Fibroblast of peridontal ligament (primary cell): ENCODE measurements around the gene NSG1.
"Not testable (repeated sequence)": the region's sequence is repeated elsewhere in the genome, so short reads cannot be mapped to it uniquely, and the experiment has no call there.

Experiments
- DNase-seq: peaks from one replicate; pipeline ENCODE4 v3.0.0-alpha.2; 2010; ENCODE audit errors: extremely low read depth

The NSG1 gene

DNA sequence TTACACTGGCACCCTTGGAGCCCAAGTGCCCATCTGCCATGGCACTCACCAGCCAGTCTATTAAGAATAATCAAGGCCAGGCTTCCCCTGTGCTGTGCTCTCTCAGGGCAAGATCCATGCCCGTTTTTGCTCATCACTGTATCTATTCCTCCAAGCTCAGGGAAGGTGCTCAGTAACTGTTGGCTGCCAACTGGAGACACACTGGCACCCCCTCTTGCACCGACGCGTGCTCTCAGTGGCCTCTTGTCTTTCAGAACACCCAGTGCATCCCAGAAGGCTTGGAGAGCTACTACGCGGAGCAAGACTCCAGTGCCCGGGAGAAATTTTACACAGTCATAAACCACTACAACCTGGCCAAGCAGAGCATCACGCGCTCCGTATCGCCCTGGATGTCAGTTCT, 30.1 kb downstream of the NSG1 start:
- no peak for DNase-seq

DNA sequence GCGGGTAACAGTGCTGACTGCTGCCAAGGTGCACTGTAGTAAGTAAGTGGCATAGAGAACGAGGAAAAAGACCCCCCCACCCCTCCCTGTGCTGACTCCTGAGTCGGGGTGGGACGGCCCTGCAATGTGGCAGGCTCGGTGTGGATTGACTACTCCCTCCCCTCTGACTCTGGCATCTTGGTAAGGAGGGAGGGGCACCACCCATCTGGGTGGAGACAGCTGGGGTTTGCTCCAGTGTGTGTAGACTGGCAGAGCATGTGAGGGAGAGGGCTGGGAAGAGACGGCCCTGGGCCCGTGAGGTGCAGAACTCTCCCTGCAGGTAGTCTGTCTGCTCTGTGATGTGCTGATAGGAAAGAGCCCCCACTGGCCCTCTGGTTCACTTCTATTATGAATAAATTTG, 31.0 kb downstream of the NSG1 start:
- no peak for DNase-seq

DNA sequence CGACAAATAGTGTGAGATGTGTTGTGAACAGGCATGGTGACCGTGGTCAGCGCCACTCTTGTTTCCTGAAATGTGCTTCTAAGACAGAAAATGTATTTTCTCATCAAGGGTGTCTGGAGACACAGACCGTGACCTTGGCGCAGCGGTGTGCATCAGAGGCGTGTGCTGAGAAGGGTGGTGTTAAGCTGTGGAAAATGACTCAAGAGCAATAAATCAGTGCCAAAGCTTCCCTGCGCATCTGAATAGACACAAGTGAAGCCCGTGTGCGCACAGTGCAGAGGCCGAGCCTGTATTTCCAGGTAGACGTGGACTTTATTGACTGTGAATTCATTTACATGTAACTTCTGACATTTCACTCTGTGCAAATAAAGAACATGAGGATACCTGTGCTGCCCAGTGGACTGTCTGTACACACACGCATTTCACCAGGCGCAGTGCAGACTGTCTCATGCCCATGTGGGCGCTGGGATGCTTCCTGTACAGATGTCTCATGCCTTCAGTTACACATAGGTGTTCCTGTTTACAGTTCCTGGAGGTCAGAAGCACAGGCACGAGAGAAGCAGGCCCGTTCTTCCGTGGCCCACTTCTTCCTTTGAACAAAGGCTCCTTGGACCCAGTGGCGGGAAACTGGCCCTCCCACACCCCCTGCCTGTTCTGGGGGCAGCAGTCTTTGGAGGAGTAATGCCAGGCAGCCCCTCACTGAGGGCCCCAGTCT, 31.9 kb downstream of the NSG1 start:
- DNase-seq, result no peak

DNA sequence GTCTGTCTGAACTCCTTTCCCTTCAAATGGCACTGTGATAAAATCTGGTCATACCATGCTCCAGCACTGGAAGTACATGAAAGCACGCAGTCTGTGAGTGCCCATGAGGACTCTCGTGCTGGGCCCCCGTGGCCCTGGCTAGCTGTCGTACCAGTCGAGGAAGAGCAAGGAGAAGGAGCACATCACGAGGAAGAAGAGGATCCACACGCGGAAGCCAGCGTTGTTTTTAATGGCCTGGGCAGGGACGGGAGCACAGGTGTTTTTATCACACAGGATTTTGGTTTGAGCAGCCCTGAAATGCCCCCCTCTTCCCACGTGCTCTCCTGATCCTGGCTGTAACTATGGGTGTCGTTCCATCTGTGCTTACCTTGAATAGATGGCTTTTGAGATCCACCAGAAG, 33.0 kb downstream of the NSG1 start:
- no peak for DNase-seq

DNA sequence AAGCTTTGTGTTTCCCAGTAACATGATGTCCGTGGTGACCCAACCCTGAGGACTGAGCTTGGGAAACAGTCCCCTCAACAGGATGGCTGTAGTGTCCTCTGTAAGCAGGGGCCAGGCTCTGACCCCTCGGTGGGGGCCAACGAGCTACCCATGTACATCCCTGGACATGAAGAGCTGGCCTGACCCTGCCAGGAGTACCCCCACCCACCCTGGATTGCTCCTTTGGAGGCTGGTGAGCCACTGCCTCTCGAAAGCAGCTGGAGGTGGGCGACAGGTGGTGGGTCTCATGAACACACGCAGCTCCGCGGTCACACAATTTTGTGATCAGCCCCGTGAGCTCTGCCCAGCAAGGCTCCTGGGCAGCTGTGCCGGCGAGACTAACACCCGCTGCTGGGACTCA, 33.5 kb downstream of the NSG1 start:
- no peak for DNase-seq

DNA sequence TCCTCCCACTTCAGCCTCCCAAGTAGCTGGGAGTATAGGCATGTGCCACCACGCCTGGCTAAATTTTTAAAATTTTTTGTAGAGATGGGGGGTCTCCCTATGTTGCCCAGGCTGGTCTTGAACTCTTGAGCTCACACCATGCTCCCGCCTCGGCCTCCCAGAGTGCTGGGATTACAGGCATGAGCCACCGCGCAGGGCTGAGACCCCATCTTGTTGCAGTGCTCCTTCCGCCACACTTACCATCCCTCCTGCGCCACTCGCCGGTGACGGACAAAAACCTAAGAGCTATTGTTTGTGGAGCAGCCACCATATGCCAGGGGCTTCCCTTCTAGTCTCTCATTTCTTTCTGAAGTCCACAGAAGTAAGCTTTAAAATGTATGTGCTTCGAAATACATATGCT, 34.5 kb downstream of the NSG1 start:
- no peak for DNase-seq

DNA sequence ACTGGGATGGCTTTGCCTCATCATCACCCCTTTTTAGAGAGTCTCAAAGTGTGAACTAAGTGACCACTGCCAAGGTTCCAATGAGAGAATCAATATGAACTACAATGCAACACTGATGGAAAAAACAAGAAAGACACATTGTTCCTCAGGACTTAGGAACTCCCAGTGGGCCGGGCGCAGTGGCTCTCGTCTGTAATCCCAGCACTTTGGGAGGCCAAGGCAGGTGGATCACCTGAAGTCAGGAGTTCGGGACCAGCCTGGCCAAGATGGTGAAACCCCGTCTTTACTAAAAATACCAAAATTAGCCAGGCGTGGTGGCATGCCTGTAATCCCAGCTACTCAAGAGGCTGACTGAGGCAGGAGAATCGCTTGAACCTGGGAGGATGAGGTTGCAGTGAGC, 35.2 kb downstream of the NSG1 start:
- DNase-seq, result not testable (repeated sequence)

DNA sequence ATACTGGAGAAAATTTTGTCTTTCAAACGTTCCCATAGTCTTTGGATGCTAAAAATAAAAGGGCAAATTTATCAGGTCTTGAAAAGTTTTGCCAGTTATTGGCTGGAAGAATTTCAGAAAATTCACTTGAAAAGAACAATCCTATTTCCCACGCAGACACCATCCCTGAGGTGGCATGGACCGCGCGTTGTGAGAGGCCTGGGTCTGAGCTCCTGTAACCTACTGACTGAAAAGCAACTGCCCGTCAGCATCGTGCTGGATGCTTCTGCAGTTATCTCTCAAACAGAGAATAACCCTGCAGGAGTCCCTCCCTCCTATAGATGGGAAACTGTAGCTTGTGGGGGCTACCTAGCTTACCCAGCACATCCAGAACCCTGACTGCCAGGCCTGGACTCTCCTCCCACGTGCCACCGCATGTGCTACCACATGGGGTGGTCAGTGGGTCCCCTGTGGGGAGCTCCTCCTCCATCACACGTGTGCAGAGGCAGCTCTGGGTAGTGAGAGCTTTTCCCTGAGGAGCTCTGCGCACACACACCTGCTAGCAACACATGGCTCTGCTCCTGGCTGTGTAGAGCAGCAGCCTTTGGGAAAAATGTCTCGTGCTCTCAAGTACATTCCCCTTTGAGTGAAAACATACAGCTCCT, 36.1 kb downstream of the NSG1 start:
- no peak for DNase-seq

DNA sequence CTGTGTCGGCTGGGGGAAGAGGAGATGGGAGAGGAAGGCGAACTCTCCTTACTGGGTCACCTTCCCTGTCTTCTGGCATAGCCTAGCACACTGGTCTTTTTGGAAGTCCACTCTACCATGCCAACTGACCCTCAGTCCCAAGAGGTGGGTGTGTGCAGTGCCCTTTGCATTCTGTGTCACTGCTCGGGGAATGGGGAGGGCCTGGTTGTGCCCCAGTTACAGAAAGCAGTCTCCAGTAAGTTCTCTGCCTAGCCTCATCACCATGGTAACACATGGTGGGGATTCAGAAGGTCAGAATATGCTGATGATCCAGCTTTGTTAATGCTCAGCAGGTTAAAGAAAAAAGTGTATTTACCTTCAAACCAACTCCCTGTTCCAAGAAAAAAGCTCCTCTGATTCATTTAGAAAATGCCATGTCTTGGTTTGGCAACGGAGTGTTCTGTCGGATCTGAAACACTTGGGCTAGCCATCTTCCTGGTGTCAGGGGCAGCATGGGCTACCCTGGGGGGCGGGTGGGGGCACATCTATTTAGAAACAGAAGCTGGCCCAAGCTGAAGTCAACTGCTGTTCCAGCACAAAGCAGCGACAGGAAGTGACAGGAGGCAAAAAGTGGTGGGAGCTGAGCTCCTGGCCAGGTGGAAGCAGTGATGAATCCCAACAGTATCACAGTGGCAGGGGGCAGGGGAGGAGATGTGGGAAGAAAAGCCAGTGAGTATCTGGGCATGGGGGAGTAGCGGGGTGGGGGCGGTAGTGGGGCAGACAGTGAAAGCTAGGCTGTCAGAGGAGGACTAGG, 37.0 kb downstream of the NSG1 start:
- no peak for DNase-seq

DNA sequence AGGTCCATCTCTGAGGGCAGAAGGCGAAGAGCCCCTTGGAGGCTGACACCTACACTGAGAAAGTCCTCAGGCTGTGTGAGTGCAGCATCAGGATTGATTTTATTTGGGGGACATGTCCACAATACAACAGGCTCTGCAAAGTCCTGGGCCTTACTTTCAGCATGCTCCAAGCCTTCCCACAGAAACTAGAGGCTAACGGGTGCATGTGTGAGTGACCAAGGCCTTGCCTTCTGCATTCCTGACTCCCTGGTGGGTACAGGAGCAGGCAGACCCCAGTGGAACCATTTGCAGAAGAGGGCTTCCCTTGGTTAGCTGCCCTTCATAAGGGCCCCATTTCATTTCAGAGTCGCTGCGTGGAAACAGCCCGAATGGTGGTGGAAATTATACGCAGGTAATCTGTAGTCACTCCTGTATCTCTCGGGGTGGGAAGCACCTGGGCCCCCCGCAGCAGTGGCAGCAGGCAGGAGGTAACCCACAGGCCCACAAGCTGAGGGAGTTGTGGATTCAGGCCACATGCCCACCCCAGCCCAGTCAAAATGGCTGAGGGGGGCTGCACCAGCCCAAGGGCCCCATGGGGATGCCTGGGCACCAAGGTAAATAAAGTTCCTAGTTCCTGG, 37.7 kb downstream of the NSG1 start:
- DNase-seq, result no peak

DNA sequence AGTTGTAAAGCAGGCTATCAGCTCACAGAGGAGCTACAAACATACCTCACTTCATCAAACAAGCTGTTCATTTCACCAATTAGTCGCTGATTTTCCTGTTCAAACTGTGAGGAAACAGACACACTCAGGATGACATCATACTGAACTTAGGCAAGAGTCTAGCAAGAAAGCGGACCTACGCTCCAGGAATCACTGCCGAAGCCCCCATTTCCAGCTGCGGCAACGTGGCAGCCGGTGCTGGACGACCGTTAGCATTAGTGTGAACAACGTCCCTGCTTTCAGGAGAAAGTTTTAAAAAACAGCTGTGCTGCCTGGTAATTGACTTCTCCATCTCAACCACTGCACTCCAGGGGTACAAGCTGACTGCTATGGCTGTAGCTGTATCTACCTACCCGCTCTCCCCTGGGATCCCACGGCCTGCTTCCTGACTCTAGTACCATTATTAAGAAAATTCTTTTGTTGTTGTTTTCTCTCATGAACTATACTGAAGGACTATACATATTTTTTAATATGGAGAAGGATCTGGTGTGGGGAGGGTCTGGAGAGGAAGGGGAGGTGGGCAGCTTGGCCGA, 38.3 kb downstream of the NSG1 start:
- no peak for DNase-seq

DNA sequence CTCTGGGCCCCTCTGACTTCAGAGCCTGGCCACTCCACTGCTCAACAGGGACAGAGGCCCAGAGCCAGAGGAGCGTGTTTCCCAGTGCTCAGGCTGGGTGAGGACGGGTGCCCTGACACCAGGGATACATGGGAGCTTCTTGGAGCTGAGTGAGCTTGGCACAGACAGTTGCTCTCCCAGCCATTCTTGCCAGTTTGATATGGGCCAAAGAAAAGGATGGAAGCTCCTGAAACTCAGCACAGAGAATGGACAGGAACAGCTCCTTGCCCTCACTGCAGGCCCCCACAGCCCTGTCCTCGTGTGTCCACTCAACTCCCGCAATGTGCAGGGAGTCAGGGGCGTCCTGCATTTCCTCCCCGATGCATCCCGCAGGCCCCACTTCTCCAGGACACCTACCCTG, 38.8 kb downstream of the NSG1 start:
- DNase-seq, result no peak

DNA sequence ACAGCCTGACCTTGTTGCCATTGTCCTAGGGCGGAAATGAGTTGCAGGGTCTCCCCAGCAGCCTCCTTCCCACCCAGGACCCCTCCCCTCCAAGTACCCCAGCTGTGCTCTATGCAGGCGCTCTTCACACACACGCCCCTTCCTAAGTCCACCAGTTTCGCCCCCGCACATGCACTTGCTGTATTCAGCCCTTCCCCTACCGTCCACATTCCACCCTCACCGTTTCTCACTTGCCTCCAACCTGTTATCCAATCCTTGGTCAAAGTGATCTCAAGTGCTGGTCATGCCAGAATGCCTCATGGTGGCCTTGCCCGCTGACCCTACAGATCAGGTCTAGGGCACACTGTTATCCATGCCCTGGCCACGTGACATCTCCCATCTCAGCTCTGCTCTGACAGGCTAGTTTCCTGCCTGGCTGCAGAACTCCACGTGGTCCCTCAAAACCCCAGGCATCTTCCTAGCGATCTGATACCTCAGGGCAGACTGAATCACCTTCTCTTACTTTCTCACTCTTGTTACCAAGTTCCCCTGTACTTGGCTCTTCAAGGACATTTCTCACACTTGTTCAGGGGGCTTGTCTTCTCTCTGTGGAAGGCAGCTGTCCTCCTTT, 39.7 kb downstream of the NSG1 start:
- no peak for DNase-seq

DNA sequence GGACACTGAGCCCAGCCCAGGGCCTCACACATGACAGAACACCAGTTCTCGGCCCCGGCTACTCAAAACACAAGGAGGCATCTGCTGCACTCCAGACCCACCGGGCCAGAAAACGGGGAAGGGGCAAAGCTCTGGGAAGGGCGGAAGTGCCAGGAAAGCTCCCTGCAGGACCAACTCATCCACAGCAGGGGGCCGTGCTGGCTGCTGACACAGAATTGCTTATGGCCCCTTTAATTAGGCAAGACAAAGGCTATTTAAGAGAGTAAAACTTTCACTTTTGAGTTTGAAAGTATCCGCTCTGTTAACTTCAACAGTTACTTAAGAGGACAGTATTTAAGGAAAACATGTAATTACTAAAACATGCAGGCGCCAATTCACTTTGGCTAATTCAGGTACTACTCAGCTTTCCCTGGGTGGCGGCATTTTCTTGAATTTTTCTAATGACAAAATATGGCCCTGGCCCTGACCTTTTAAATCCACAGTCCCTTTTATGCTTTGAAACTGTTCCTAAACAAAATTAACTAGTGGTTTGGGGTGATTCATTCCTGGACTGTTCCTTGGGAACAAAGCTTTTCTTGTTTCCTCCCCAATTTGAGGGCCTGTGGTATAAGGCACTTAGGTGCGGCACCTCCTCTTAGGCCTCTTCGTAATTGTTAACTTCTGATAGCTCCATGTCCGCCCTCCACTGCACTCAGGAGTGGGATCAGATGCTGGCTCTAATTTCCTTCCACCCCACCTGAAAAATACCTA, 40.4 kb downstream of the NSG1 start:
- peak; percentile 47 for DNase-seq

DNA sequence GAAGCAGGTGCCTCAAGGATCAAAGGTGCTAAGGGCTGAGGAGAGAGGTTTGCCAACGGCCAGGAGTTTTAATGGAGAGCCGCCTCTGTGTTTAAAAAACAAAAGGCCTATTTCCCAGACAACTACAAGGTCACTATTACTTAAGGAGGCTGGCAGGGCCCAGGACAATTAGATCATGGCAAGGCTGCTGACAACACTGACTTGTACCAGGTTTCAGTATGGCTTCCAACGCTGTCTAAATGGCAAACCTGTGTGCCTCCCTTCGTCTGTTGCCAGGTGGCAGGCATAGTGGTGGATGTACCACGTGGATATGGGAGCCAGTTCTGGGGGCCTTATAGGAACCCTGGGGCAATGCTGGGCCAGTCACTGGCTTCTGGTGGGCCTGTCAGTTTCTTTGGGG, 41.0 kb downstream of the NSG1 start:
- DNase-seq, result peak; percentile 11

DNA sequence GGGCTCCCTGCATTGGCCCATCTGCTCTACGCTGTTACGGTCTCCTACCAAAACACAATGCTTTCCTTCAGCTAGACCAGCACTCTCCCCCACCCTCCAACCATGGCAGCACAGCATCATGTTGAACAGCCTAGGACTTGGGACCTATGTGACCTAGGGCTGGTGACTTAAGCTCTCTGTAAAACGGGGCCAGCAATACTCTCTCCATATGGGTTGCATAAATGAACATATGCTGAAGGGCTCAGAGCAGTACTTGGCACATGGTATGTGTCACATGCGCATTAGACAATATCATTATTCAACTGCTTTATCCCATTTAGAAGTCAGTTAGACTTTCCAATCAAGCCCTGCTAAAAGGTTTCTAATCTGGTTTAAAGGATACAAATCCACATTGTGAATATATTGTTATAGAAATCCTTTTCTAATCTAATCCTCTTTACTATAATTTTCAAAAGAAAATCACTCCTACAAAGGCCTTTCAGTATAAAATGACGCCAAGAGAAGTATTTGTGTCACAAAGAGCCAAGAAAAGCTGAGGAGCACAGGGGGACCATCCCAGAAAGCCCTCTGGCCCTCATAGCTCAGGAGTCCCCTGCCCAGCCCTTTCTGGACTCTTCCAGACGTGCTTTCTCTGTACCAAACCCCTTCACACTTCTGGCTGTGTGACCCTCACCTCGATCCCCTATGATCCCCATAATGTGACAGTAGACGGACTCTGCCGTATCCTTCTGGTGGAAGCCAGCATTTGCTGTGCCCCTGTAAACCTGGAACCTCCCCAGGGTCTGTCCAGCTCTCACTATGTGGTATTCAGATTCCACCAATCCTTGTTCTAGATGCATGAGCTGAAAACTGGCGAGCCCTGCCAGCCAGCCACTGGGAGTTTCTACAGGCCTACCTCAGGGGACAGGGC, 42.3 kb downstream of the NSG1 start:
- no peak for DNase-seq

DNA sequence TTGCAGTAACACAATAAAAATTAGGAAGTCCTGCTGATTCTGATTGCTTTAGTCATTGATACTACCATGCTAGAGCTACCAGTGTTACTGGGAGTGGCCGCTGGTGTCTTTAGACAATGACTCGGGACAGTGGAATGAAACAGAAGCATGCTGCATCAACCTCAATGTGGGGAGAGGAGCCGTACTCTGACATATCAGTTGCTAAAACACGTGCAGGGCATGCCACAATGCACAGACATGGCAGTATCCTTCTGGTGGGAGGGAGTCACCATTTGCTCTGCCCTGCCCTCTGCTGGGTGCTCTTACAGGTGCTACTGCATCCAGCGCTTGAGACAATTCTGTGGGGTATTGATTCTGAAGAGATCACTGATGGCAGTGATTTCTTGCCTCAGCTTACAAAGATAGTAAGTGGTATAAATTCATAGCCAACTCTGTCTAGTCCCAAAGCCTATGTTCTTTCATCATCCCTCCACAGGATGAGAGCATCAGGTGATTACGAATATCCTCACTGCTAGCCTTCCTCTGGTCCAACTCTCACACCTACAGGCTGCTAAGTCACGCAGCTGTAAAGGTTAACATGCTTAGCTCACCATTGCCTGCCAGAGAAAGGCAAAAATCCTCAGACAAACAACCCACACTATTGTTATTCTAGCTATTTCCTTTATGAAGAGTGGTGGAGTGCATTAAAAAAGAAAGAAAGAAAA, 43.7 kb downstream of the NSG1 start:
- peak; percentile 82 for DNase-seq

DNA sequence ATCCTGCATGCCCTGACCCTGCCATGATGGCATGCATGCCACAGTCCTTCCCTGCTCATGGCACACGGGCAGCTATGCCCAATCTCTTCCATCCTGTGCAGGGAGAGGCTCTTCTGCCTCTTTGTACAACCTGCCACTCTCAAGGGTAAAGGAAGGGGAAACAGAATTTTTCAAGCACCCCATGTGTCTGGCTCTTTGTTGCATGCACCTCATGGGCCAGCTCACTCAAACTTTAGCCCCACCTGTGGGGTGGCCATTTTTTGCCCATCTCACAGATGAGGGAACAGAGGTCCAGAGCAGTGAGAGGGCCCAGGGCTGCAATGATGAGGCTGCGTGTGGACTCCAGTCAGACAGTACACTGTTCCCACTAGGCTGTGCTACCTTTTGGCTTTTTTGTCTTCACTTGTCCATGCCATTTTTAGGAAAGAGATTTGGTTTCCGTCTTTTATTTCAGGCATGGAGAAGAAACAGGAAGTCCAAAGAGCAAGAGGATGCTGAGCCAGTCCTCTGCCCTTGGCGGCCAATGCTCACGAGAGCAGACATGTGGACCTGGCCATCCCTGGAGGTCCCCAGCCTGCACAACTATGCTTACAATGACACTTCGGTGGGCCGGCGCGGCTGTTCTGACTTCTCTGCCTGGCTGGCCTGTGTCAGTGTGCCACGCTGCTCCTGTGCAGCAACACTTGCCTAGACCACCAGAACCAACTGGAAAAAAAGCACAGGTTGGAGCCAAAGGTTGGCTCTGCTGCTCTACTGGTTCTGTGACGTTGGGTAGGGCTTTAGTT, 45.6 kb downstream of the NSG1 start:
- no peak for DNase-seq

DNA sequence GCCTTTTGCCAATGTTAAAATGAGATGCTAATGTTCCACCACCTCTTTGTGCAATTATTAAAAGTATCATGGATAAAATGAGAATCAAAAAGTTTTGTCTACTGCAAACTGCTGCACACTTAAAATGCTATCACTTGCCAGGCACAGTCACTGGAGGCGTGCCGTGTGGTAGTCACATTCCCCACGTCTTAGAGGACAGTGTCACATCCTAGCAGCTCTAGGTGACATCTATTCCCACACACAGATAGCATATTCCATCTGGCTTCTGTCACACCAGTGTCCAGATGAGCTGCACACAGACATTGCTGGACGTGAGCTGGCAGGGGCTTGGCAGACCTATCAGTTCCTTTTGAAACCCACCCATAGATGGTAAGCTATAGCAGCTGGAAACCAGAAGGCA, 47.0 kb downstream of the NSG1 start:
- no peak for DNase-seq
